ENCODE data around the gene LCN1. TPM values are rescaled to one million over a fixed set of nuclear protein-coding genes. Genes with fewer than 3 reads are reported as not detected.

Gene LCN1
- polyA plus RNA-seq, 1 donor (not counting 4 experiments of a cell fraction or from before 2014, with no cell fraction given), result not detected

DNA sequence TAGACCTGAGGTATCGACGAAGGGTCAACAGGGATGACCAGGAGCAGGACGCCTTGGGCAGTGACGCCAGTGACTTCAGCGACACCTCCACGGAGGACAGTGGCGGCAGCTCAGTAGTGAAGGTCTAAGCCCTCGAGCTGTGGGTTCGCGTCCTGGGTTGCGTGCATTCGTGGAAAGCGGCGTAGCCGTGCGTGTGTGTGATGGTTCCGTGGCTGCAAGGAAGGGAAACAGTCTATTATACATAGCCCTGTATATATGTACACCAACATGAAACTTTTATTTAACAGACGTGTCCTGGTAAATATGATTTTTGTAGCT lies 33.3 kb upstream of the LCN1 start:
- Histone ChIP-seq H2AFZ (ENCODE audit: control insufficient read depth, low read length) (no peak overlapping the region), H3K27ac (ENCODE audit: control insufficient read depth, insufficient read depth, low read length) (no peak overlapping the region), H3K9ac (ENCODE audit: control insufficient read depth, extremely low read depth, insufficient read depth, low read length) (no peak overlapping the region), H3K9me3 (ENCODE audit: control insufficient read depth, low read depth, low read length) (no peaks in the 10 kb centered on the region), H3K9me1 (ENCODE audit: control insufficient read depth, extremely low read depth, insufficient read depth, low read length) (no peaks in the 10 kb centered on the region), H3K4me2 (ENCODE audit: control insufficient read depth, extremely low read depth, insufficient read depth, low read depth, low read length) (no peak overlapping the region), H3K36me3 (ENCODE audit: control insufficient read depth in 2 of 2, extremely low read depth in 1 of 2, insufficient read depth in 2 of 2, low read length in 2 of 2) (peaks cover 5 to 12% of the 10 kb centered on the region in 2 experiments), H4K20me1 (ENCODE audit: control insufficient read depth, extremely low read depth, insufficient read depth, low read length) (no peaks in the 10 kb centered on the region), H3K27me3 (ENCODE audit: control insufficient read depth, extremely low read depth, insufficient read depth, low read length) (no peaks in the 10 kb centered on the region), H3K79me2 (ENCODE audit: control insufficient read depth, insufficient read depth, low read length) (no peaks in the 10 kb centered on the region), H3K4me1 (ENCODE audit: control insufficient read depth, extremely low read depth, insufficient read depth, low read length) (no peaks in the 10 kb centered on the region), H3K4me3 (ENCODE audit: control insufficient read depth in 2 of 3, extremely low read depth in 1 of 3, insufficient read depth in 2 of 3, low read depth in 1 of 3, low read length in 3 of 3) (no peak overlapping the region)
- FAIRE-seq, result no peak
- dilution Hi-C loops (cut with MboI; ENCODE audit: extremely low pct_ligation_motif_present, low sequenced_read_pairs), result no loop called here
- no peak for TF ChIP-seq EZH2 (IDR thresholded peaks at IDR 0.05; ENCODE audit: low read length)
- TF ChIP-seq, protein P1, sequence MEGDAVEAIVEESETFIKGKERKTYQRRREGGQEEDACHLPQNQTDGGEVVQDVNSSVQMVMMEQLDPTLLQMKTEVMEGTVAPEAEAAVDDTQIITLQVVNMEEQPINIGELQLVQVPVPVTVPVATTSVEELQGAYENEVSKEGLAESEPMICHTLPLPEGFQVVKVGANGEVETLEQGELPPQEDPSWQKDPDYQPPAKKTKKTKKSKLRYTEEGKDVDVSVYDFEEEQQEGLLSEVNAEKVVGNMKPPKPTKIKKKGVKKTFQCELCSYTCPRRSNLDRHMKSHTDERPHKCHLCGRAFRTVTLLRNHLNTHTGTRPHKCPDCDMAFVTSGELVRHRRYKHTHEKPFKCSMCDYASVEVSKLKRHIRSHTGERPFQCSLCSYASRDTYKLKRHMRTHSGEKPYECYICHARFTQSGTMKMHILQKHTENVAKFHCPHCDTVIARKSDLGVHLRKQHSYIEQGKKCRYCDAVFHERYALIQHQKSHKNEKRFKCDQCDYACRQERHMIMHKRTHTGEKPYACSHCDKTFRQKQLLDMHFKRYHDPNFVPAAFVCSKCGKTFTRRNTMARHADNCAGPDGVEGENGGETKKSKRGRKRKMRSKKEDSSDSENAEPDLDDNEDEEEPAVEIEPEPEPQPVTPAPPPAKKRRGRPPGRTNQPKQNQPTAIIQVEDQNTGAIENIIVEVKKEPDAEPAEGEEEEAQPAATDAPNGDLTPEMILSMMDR (optimal IDR thresholded peaks at IDR 0.05 in 1 of 3, IDR thresholded peaks at IDR 0.05 in 1 of 3, conservative IDR thresholded peaks at IDR 0.05 in 1 of 3; ENCODE audit: extremely low read depth in 1 of 3, insufficient read depth in 2 of 3, low read length in 3 of 3), result no peak
- no peak for DNase-seq (ENCODE audit: low read depth, low spot score)

DNA sequence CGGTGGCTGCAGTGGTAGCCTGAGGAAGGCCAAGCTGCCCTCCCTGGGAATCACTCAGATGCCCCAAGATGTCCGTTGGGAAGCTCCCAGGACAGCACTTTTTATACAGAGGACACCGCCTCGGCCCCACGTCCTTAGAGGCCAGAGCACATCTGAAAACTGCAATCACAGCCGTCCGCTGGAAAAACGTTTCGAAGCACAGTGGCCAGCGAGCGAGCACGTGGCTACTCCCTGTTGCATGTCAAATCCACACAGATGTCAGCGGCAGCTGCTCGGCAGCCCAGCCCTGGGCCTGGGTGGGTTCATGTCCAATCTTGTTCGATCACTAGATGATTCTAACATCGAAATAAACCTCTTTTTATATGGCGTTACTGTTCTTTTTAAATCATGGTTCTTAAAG lies 32.7 kb upstream of the LCN1 start:
- H3K4me2 ChIP-seq (ENCODE audit: control insufficient read depth, extremely low read depth, insufficient read depth, low read depth, low read length), result no peak overlapping the region

More for the DNA sequence above, 32.7 kb upstream of the LCN1 start:
- H3K27ac ChIP-seq (ENCODE audit: control insufficient read depth, insufficient read depth, low read length), result no peak overlapping the region
- H3K9ac ChIP-seq (ENCODE audit: control insufficient read depth, extremely low read depth, insufficient read depth, low read length), result no peak overlapping the region
- dilution Hi-C loops (cut with MboI; ENCODE audit: extremely low pct_ligation_motif_present, low sequenced_read_pairs), result no loop called here
- no peak overlapping the region for H3K4me3 ChIP-seq (ENCODE audit: control insufficient read depth in 2 of 3, extremely low read depth in 1 of 3, insufficient read depth in 2 of 3, low read depth in 1 of 3, low read length in 3 of 3)
- H3K4me1 ChIP-seq (ENCODE audit: control insufficient read depth, extremely low read depth, insufficient read depth, low read length), result no peaks in the 10 kb centered on the region
- H4K20me1 ChIP-seq (ENCODE audit: control insufficient read depth, extremely low read depth, insufficient read depth, low read length), result no peaks in the 10 kb centered on the region
- H3K27me3 ChIP-seq (ENCODE audit: control insufficient read depth, extremely low read depth, insufficient read depth, low read length), result no peaks in the 10 kb centered on the region
- H3K9me3 ChIP-seq (ENCODE audit: control insufficient read depth, low read depth, low read length), result no peaks in the 10 kb centered on the region
- no peak for TF ChIP-seq EZH2 (IDR thresholded peaks at IDR 0.05; ENCODE audit: low read length)
- TF ChIP-seq, protein P1 (optimal IDR thresholded peaks at IDR 0.05 in 1 of 3, IDR thresholded peaks at IDR 0.05 in 1 of 3, conservative IDR thresholded peaks at IDR 0.05 in 1 of 3; ENCODE audit: extremely low read depth in 1 of 3, insufficient read depth in 2 of 3, low read length in 3 of 3), result no peak
- FAIRE-seq, result no peak
- no peaks in the 10 kb centered on the region for H3K79me2 ChIP-seq (ENCODE audit: control insufficient read depth, insufficient read depth, low read length)
- no peaks in the 10 kb centered on the region for H3K9me1 ChIP-seq (ENCODE audit: control insufficient read depth, extremely low read depth, insufficient read depth, low read length)
- H2AFZ ChIP-seq (ENCODE audit: control insufficient read depth, low read length), result no peak overlapping the region
- H3K36me3 ChIP-seq (ENCODE audit: control insufficient read depth in 2 of 2, extremely low read depth in 1 of 2, insufficient read depth in 2 of 2, low read length in 2 of 2), result peaks cover 5 to 9% of the 10 kb centered on the region in 2 experiments
- DNase-seq (ENCODE audit: low read depth, low spot score), result no peak
